ENCODE measurements around the gene VPS9D1. TPM values are rescaled to one million over a fixed set of nuclear protein-coding genes. Genes with fewer than 3 reads are reported as not detected.

Gene VPS9D1
- total and polyA plus RNA-seq, 10 of the 15 experiments (the other 5 are each of a cell fraction or from before 2014, with no cell fraction given): 0.65 to 4.2 (median 1.1) TPM

GRCh38 chr16:89700100-89700648, 20.5 kb downstream of the VPS9D1 start (continued):
- TF ChIP-seq NR2C2 (IDR thresholded peaks at IDR 0.05; ENCODE audit: borderline replicate concordance, control insufficient read depth, insufficient read length, low read depth) (no peak), CEBPZ (IDR thresholded peaks at IDR 0.05; ENCODE audit: low read depth, low read length) (no peak), MXI1 (IDR thresholded peaks at IDR 0.05; ENCODE audit: low read depth, low read length) (peak; percentile 97), MLLT1 (IDR thresholded peaks at IDR 0.05) (no peak), BMI1 (IDR thresholded peaks at IDR 0.05; ENCODE audit: borderline replicate concordance) (peak; percentile 99), PRDM15 (CRISPR knock-in tag; IDR thresholded peaks at IDR 0.05) (0 out of 2 replicates have a peak, but pooled peaks have one; percentile 71), SPI1 (IDR thresholded peaks at IDR 0.05; ENCODE audit: borderline replicate concordance, insufficient read depth, low read depth, low read length) (no peak), GATAD2B (conservative IDR thresholded peaks at IDR 0.05; ENCODE audit: low read depth) (peak; percentile 20; the same call in 1 of the 2 replicates), ATF7 (IDR thresholded peaks at IDR 0.05; ENCODE audit: low read depth) (peak; percentile 100), TCF12 (IDR thresholded peaks at IDR 0.05; ENCODE audit: low read depth, low read length) (peak; percentile 58; the same call in 1 of the 2 replicates), ZZZ3 (IDR thresholded peaks at IDR 0.05; ENCODE audit: control insufficient read depth, insufficient read length, low read depth) (no peak), DPF2 (IDR thresholded peaks at IDR 0.05) (peak; percentile 89), CBFB (IDR thresholded peaks at IDR 0.05; ENCODE audit: low read depth) (no peak), GABPA (IDR thresholded peaks at IDR 0.05; ENCODE audit: low read depth) (no peak), BACH1 (IDR thresholded peaks at IDR 0.05; ENCODE audit: borderline replicate concordance) (peak; percentile 57; the same call in 1 of the 2 replicates), RELA (IDR thresholded peaks at IDR 0.05; ENCODE audit: borderline replicate concordance, partially characterized antibody) (peak; percentile 96), RAD51 (IDR thresholded peaks at IDR 0.05) (peak; percentile 91), TCF3 (IDR thresholded peaks at IDR 0.05; ENCODE audit: borderline replicate concordance, insufficient read depth, low read depth, low read length) (peak; percentile 77), RUNX3 (IDR thresholded peaks at IDR 0.05; ENCODE audit: low read length) (no peak), SIN3A (IDR thresholded peaks at IDR 0.05; ENCODE audit: low read depth, low read length) (peak; percentile 90), NBN (IDR thresholded peaks at IDR 0.05) (peak; percentile 100), SMAD5 (IDR thresholded peaks at IDR 0.05; ENCODE audit: low read depth) (no peak), MEF2B (IDR thresholded peaks at IDR 0.05; ENCODE audit: partially characterized antibody, poor library complexity, severe bottlenecking) (peak; percentile 96), EZH2 (IDR thresholded peaks at IDR 0.05; ENCODE audit: borderline replicate concordance, control insufficient read depth, low read depth, low read length) (no peak)

All from GM12878 (cell line).